HG03460 (cell line): ENCODE data around the gene PLIN3.
"Not testable (repeated sequence)": the region's sequence is repeated elsewhere in the genome, so short reads cannot be mapped to it uniquely, and the experiment has no call there.

Source experiments
- ATAC-seq: cut with Tn5 transposase; IDR thresholded peaks from one replicate; pipeline ENCODE4 v1.9.1; 2021; ENCODE audit not compliant: unreplicated experiment

The PLIN3 gene

GRCh38 chr19:4849019-4849418, 18.4 kb downstream of the PLIN3 start:
- no peak for ATAC-seq

GRCh38 chr19:4847190-4847973, 20.1 kb downstream of the PLIN3 start:
- ATAC-seq, result no peak

- ATAC-seq, result not testable (repeated sequence)
Observed at GRCh38 chr19:4845975-4846374, 21.5 kb downstream of the PLIN3 start.

GRCh38 chr19:4844348-4845179, 22.9 kb downstream of the PLIN3 start:
- ATAC-seq, result no peak

- no peak for ATAC-seq
Observed at GRCh38 chr19:4843647-4843965, 23.9 kb downstream of the PLIN3 start.

GRCh38 chr19:4839192-4839591, 28.3 kb downstream of the PLIN3 start:
- ATAC-seq, result no peak

GRCh38 chr19:4832776-4833175, 34.7 kb downstream of the PLIN3 start:
- ATAC-seq, result no peak

- ATAC-seq, result not testable (repeated sequence)
Observed at GRCh38 chr19:4831979-4832340, 35.5 kb downstream of the PLIN3 start.

GRCh38 chr19:4831304-4831978, 36.0 kb downstream of the PLIN3 start, which contains the start of gene TICAM1:
TICAM1 (minus strand) TSS chr19:4831712; CDS start chr19:4818377, 13,335 bp downstream.
- ATAC-seq, result peak; percentile 75

GRCh38 chr19:4830768-4831265, 36.6 kb downstream of the PLIN3 start:
- ATAC-seq, result no peak

- ATAC-seq, result no peak
Observed at GRCh38 chr19:4830332-4830731, 37.1 kb downstream of the PLIN3 start.

GRCh38 chr19:4829001-4829712, 38.3 kb downstream of the PLIN3 start:
- ATAC-seq, result no peak

GRCh38 chr19:4823577-4823976, 43.9 kb downstream of the PLIN3 start:
- ATAC-seq, result no peak

- not testable (repeated sequence) for ATAC-seq
Observed at GRCh38 chr19:4822354-4822753, 45.1 kb downstream of the PLIN3 start.

- no peak for ATAC-seq
Observed at GRCh38 chr19:4821265-4821664, 46.2 kb downstream of the PLIN3 start.

GRCh38 chr19:4817467-4818277, 49.8 kb downstream of the PLIN3 start:
- no peak for ATAC-seq

GRCh38 chr19:4816950-4817278, 50.6 kb downstream of the PLIN3 start:
- no peak for ATAC-seq

- ATAC-seq, result no peak
Observed at GRCh38 chr19:4816202-4816949, 51.1 kb downstream of the PLIN3 start.

- ATAC-seq, result no peak
Observed at GRCh38 chr19:4815426-4816201, 51.9 kb downstream of the PLIN3 start.
